ENCODE measurements around the gene BIRC5. TPM values are rescaled to one million over a fixed set of nuclear protein-coding genes. Genes with fewer than 3 reads are reported as not detected.

Gene BIRC5
- total RNA-seq, 1 donor from 2014 or later: 0.69 TPM

DNA sequence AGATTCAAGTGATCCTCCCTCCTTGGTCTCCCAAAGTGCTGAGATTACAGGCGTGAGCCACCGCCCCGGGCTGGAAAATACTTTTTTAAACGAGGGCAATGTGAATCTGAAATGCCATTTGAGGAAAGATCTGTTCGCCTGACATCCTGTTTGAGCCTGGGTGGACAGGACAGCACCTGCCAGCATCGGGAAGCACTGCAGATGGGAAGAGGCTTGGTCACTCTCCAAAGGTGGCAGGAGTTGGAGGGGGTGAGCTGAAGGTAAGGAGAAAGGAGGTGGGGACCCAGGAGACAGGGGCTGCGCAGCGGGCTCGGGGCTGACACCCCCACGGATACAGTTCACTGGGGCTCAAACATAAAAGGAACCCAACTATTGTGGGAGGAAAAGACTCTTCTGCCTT, 3.9 kb upstream of the BIRC5 start:
- Histone ChIP-seq H3K27ac (replicated peaks) (no peak overlapping the region), H3K36me3 (no peaks in the 10 kb centered on the region), H3K27me3 (ENCODE audit: low read depth) (no peaks in the 10 kb centered on the region), H3K4me3 (no peak overlapping the region), H3K4me1 (peaks cover 10% of the 10 kb centered on the region), H3K9me3 (replicated peaks) (no peaks in the 10 kb centered on the region)
- intact Hi-C loops (cut with micrococcal nuclease): no loop called here
- TF ChIP-seq, protein P1, sequence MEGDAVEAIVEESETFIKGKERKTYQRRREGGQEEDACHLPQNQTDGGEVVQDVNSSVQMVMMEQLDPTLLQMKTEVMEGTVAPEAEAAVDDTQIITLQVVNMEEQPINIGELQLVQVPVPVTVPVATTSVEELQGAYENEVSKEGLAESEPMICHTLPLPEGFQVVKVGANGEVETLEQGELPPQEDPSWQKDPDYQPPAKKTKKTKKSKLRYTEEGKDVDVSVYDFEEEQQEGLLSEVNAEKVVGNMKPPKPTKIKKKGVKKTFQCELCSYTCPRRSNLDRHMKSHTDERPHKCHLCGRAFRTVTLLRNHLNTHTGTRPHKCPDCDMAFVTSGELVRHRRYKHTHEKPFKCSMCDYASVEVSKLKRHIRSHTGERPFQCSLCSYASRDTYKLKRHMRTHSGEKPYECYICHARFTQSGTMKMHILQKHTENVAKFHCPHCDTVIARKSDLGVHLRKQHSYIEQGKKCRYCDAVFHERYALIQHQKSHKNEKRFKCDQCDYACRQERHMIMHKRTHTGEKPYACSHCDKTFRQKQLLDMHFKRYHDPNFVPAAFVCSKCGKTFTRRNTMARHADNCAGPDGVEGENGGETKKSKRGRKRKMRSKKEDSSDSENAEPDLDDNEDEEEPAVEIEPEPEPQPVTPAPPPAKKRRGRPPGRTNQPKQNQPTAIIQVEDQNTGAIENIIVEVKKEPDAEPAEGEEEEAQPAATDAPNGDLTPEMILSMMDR (IDR thresholded peaks at IDR 0.05; ENCODE audit: borderline replicate concordance): no peak
- no peak for DNase-seq

- DNase-seq: no peak
- TF ChIP-seq, protein P1 (IDR thresholded peaks at IDR 0.05; ENCODE audit: borderline replicate concordance): no peak
- Histone ChIP-seq H3K9me3 (replicated peaks) (no peaks in the 10 kb centered on the region), H3K27ac (replicated peaks) (no peak overlapping the region), H3K27me3 (ENCODE audit: low read depth) (no peaks in the 10 kb centered on the region), H3K36me3 (no peaks in the 10 kb centered on the region), H3K4me1 (peaks cover 10% of the 10 kb centered on the region), H3K4me3 (no peak overlapping the region)
- intact Hi-C loops (cut with micrococcal nuclease): no loop called here
These were observed 3.0 kb upstream of the BIRC5 start for GRCh38 chr17:78211032-78211431.

DNA sequence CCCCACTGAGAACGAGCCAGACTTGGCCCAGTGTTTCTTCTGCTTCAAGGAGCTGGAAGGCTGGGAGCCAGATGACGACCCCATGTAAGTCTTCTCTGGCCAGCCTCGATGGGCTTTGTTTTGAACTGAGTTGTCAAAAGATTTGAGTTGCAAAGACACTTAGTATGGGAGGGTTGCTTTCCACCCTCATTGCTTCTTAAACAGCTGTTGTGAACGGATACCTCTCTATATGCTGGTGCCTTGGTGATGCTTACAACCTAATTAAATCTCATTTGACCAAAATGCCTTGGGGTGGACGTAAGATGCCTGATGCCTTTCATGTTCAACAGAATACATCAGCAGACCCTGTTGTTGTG, 631 bp downstream of the BIRC5 start:
- TF ChIP-seq, protein P1 (IDR thresholded peaks at IDR 0.05; ENCODE audit: borderline replicate concordance): no peak
- intact Hi-C loops (cut with micrococcal nuclease): no loop called here
- Histone ChIP-seq H3K36me3 (no peaks in the 10 kb centered on the region), H3K4me1 (peaks cover 10% of the 10 kb centered on the region), H3K27ac (replicated peaks) (no peak overlapping the region), H3K4me3 (peak overlapping the region; percentile 67), H3K27me3 (ENCODE audit: low read depth) (no peaks in the 10 kb centered on the region), H3K9me3 (replicated peaks) (no peaks in the 10 kb centered on the region)
- no peak for DNase-seq

GRCh38 chr17:78219396-78220150, 5.5 kb downstream of the BIRC5 start:
- H3K9me3 ChIP-seq (replicated peaks): no peaks in the 10 kb centered on the region
- no peaks in the 10 kb centered on the region for H3K36me3 ChIP-seq
- TF ChIP-seq, protein P1 (IDR thresholded peaks at IDR 0.05; ENCODE audit: borderline replicate concordance): no peak
- peaks cover 9% of the 10 kb centered on the region for H3K4me1 ChIP-seq
- H3K27ac ChIP-seq (replicated peaks): no peak overlapping the region
- intact Hi-C loops (cut with micrococcal nuclease): no loop called here
- no peak for DNase-seq
- H3K4me3 ChIP-seq: no peak overlapping the region
- no peaks in the 10 kb centered on the region for H3K27me3 ChIP-seq (ENCODE audit: low read depth)

- H3K4me3 ChIP-seq: no peak overlapping the region
- TF ChIP-seq, protein P1 (IDR thresholded peaks at IDR 0.05; ENCODE audit: borderline replicate concordance): no peak
- H3K36me3 ChIP-seq: no peaks in the 10 kb centered on the region
- H3K27me3 ChIP-seq (ENCODE audit: low read depth): no peaks in the 10 kb centered on the region
- no peaks in the 10 kb centered on the region for H3K9me3 ChIP-seq (replicated peaks)
- peak overlapping the region; percentile 33 for H3K27ac ChIP-seq (replicated peaks)
- intact Hi-C loops (cut with micrococcal nuclease): no loop called here
- H3K4me1 ChIP-seq: peaks cover 15% of the 10 kb centered on the region
- DNase-seq: no peak
These were observed 9.0 kb downstream of the BIRC5 start for GRCh38 chr17:78223061-78223460.

Measured in left ventricle myocardium inferior (tissue), 1 donor.